ENCODE results near the gene BAIAP3. TPM values are rescaled to one million over a fixed set of nuclear protein-coding genes. Genes with fewer than 3 reads are reported as not detected.
A peak's percentile ranks its signal among the peaks of the same experiment; 100 is the strongest.

BAIAP3 gene
- total RNA-seq, 1 donor from 2014 or later, result 8.4 TPM

- Histone ChIP-seq H3K27ac (no peak overlapping the region), H3K9me3 (no peaks in the 10 kb centered on the region), H3K27me3 (ENCODE audit: low read depth) (peaks cover 24% of the 10 kb centered on the region), H3K4me1 (peaks cover 25% of the 10 kb centered on the region), H3K4me3 (no peak overlapping the region), H3K36me3 (no peaks in the 10 kb centered on the region)
- intact Hi-C loops (cut with DNase I), result no loop called here
- no peak for DNase-seq
- no peak for ATAC-seq
- TF ChIP-seq CTCF (IDR thresholded peaks at IDR 0.05), result no peak
Observed at GRCh38 chr16:1338855-1339675, 5.6 kb downstream of the BAIAP3 start.

GRCh38 chr16:1340730-1341494 lies 7.5 kb downstream of the BAIAP3 start:
- no peak for TF ChIP-seq CTCF (IDR thresholded peaks at IDR 0.05)
- H3K4me3 ChIP-seq, result no peak overlapping the region
- peaks cover 6% of the 10 kb centered on the region for H3K27me3 ChIP-seq (ENCODE audit: low read depth)
- no peak for DNase-seq
- no peaks in the 10 kb centered on the region for H3K36me3 ChIP-seq
- ATAC-seq, result no peak
- H3K4me1 ChIP-seq, result peaks cover 17% of the 10 kb centered on the region
- no peak overlapping the region for H3K27ac ChIP-seq
- no peaks in the 10 kb centered on the region for H3K9me3 ChIP-seq
- intact Hi-C loops (cut with DNase I), result no loop called here

- TF ChIP-seq CTCF (IDR thresholded peaks at IDR 0.05), result no peak
- Histone ChIP-seq H3K9me3 (no peaks in the 10 kb centered on the region), H3K27me3 (ENCODE audit: low read depth) (no peaks in the 10 kb centered on the region), H3K4me1 (peaks cover 17% of the 10 kb centered on the region), H3K4me3 (no peak overlapping the region), H3K36me3 (no peaks in the 10 kb centered on the region), H3K27ac (no peak overlapping the region)
- ATAC-seq (no peak), DNase-seq (no peak)
- intact Hi-C loops (cut with DNase I), result no loop called here
Observed at GRCh38 chr16:1341495-1342420, 8.3 kb downstream of the BAIAP3 start.

- Histone ChIP-seq H3K36me3 (peaks cover under 1% of the 10 kb centered on the region), H3K9me3 (no peaks in the 10 kb centered on the region), H3K4me1 (peaks cover 17% of the 10 kb centered on the region), H3K27ac (peak overlapping the region; percentile 18), H3K4me3 (peak overlapping the region; percentile 49), H3K27me3 (ENCODE audit: low read depth) (no peaks in the 10 kb centered on the region)
- TF ChIP-seq CTCF (IDR thresholded peaks at IDR 0.05), result peak; percentile 8
- DNase-seq (peak; percentile 96), ATAC-seq (peak; percentile 97)
- intact Hi-C loops (cut with DNase I), result no loop called here
Observed at GRCh38 chr16:1342526-1343427, 9.3 kb downstream of the BAIAP3 start.
